Measurements from ENCODE around the gene PRKN. TPM values are rescaled to one million over a fixed set of nuclear protein-coding genes. Genes with fewer than 3 reads are reported as not detected.

PRKN gene
- total RNA-seq, 1 experiment from 2014 or later = not detected

DNA sequence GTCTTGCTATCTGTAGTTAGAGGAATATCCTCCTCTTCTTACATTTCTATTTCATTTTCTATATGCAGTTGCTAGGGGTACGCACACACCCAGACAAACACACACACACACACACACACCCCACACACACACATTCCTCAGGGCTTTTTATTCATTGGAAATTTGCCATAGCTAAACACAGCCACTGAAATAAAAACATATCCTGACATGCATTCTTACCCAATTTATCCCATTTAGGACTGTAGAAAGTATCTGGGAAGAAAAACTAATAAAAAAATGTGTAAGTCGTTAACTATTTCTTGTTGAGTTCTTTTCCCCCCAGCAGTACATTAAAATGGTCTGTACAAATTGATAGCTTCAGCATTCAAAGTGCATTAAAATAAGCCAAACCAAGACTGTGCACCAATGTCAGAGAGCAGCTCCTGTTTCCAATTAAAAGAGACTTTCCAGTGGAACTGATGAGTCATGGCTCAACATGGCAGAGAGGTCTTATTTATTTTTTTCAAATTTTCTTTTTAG lies 1095.8 kb downstream of the PRKN start:
- Histone ChIP-seq H3K9me3 (ENCODE audit: insufficient read depth, low read depth) (no peaks in the 10 kb centered on the region), H3K4me2 (no peak overlapping the region), H3K4me1 (replicated peaks; ENCODE audit: insufficient read depth) (no peaks in the 10 kb centered on the region), H2AFZ (no peak overlapping the region), H3K79me2 (ENCODE audit: low read depth) (no peaks in the 10 kb centered on the region), H3F3A (ENCODE audit: insufficient read depth, low read depth) (no peaks in the 10 kb centered on the region), H4K20me1 (ENCODE audit: insufficient read depth) (no peaks in the 10 kb centered on the region), H3K27me3 (ENCODE audit: insufficient read depth, low read depth) (peaks cover 3% of the 10 kb centered on the region; the same call in 1 of the 2 replicates), H3K4me3 (no peak overlapping the region), H3K27ac (no peak overlapping the region), H3K36me3 (ENCODE audit: low read depth) (no peaks in the 10 kb centered on the region), H3K9me2 (ENCODE audit: insufficient read depth) (no peaks in the 10 kb centered on the region)
- ChIA-PET POLR2A (ENCODE audit: unreplicated experiment) (no interaction called here), CTCF (no interaction called here)
- no TSS peak for BruUV-seq (replicated peaks)
- intact Hi-C loops (cut with micrococcal nuclease; ENCODE audit: unreplicated experiment) = no loop called here
- DNase-seq = no peak
- TF ChIP-seq, protein P1, sequence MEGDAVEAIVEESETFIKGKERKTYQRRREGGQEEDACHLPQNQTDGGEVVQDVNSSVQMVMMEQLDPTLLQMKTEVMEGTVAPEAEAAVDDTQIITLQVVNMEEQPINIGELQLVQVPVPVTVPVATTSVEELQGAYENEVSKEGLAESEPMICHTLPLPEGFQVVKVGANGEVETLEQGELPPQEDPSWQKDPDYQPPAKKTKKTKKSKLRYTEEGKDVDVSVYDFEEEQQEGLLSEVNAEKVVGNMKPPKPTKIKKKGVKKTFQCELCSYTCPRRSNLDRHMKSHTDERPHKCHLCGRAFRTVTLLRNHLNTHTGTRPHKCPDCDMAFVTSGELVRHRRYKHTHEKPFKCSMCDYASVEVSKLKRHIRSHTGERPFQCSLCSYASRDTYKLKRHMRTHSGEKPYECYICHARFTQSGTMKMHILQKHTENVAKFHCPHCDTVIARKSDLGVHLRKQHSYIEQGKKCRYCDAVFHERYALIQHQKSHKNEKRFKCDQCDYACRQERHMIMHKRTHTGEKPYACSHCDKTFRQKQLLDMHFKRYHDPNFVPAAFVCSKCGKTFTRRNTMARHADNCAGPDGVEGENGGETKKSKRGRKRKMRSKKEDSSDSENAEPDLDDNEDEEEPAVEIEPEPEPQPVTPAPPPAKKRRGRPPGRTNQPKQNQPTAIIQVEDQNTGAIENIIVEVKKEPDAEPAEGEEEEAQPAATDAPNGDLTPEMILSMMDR (conservative IDR thresholded peaks at IDR 0.05) = no peak
- no peak for TF ChIP-seq EZH2 (IDR thresholded peaks at IDR 0.05; ENCODE audit: low read depth)

DNA sequence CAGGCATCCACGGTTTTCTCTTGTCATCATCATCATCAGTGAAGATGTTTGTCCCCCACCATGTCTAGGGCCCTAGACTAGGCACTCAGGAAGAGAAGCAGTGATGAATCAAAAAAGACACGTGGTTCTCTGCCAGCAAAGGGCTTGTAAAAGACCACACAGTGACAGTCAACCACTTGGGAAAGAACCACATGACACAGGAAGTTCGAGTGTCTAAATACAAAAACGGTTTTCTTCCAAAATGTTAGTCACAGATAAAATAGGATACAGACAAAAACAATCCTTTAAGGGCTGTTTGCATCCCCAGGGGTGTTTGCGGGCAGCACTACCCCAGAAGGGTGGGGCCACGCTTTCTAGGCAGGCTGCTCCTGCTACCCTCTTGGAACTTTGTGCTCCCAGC lies 1096.9 kb downstream of the PRKN start:
- Histone ChIP-seq H3K79me2 (ENCODE audit: low read depth) (no peaks in the 10 kb centered on the region), H3K9me2 (ENCODE audit: insufficient read depth) (no peaks in the 10 kb centered on the region), H3K4me2 (no peak overlapping the region), H3K36me3 (ENCODE audit: low read depth) (no peaks in the 10 kb centered on the region), H3K9me3 (ENCODE audit: insufficient read depth, low read depth) (no peaks in the 10 kb centered on the region), H4K20me1 (ENCODE audit: insufficient read depth) (no peaks in the 10 kb centered on the region), H3F3A (ENCODE audit: insufficient read depth, low read depth) (no peaks in the 10 kb centered on the region), H3K27ac (no peak overlapping the region), H3K4me1 (replicated peaks; ENCODE audit: insufficient read depth) (no peaks in the 10 kb centered on the region), H2AFZ (no peak overlapping the region), H3K27me3 (ENCODE audit: insufficient read depth, low read depth) (peaks cover 3% of the 10 kb centered on the region; the same call in 1 of the 2 replicates), H3K4me3 (no peak overlapping the region)
- DNase-seq = no peak
- no TSS peak for BruUV-seq (replicated peaks)
- ChIA-PET CTCF (no interaction called here), POLR2A (ENCODE audit: unreplicated experiment) (no interaction called here)
- intact Hi-C loops (cut with micrococcal nuclease; ENCODE audit: unreplicated experiment) = no loop called here
- TF ChIP-seq EZH2 (IDR thresholded peaks at IDR 0.05; ENCODE audit: low read depth) = no peak
- TF ChIP-seq, protein P1 (conservative IDR thresholded peaks at IDR 0.05) = no peak

DNA sequence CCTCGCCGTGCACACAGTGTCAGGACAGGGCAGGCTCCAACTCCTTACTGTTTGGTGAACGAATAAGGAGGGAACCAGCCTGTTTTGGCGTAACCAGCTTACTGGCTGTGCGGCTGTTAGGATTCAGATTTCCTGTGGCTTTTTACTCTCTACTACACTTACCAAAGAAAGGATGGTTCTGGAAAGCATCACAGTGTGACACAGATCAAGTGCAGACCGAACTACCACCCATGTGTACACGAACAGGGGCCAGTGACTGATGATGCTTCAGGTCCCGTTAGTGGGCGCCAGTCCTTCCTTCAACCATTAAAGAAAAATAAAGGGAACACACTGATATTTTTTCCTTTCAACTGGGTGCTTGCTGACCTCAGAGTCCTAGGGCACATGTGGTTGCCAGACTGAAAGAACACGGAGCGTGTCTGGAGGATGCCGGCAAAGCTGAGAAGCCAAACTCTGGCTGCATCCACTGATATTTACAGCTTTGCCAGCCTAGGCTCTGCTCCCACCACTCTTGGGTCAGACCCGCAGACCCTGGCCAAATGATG lies 1101.4 kb downstream of the PRKN start:
- no peaks in the 10 kb centered on the region for H4K20me1 ChIP-seq (ENCODE audit: insufficient read depth)
- no peak for TF ChIP-seq EZH2 (IDR thresholded peaks at IDR 0.05; ENCODE audit: low read depth)
- TF ChIP-seq, protein P1 (conservative IDR thresholded peaks at IDR 0.05) = no peak
- DNase-seq = no peak
- no peaks in the 10 kb centered on the region for H3K9me2 ChIP-seq (ENCODE audit: insufficient read depth)
- no peaks in the 10 kb centered on the region for H3K4me1 ChIP-seq (replicated peaks; ENCODE audit: insufficient read depth)
- ChIA-PET CTCF (no interaction called here), POLR2A (ENCODE audit: unreplicated experiment) (no interaction called here)
- H3K27me3 ChIP-seq (ENCODE audit: insufficient read depth, low read depth) = no peaks in the 10 kb centered on the region
- no peaks in the 10 kb centered on the region for H3K79me2 ChIP-seq (ENCODE audit: low read depth)
- no peak overlapping the region for H3K4me3 ChIP-seq
- no peak overlapping the region for H3K4me2 ChIP-seq
- intact Hi-C loops (cut with micrococcal nuclease; ENCODE audit: unreplicated experiment) = no loop called here
- H3K36me3 ChIP-seq (ENCODE audit: low read depth) = no peaks in the 10 kb centered on the region
- H3K27ac ChIP-seq = no peak overlapping the region
- H3F3A ChIP-seq (ENCODE audit: insufficient read depth, low read depth) = no peaks in the 10 kb centered on the region
- no TSS peak for BruUV-seq (replicated peaks)
- no peaks in the 10 kb centered on the region for H3K9me3 ChIP-seq (ENCODE audit: insufficient read depth, low read depth)
- H2AFZ ChIP-seq = no peak overlapping the region
